HG03280 (cell line): ENCODE measurements around the gene MTG1.
"Not testable (repeated sequence)": the region's sequence is repeated elsewhere in the genome, so short reads cannot be mapped to it uniquely, and the experiment has no call there.

Experiments
- ATAC-seq: cut with Tn5 transposase; IDR thresholded peaks from one replicate; pipeline ENCODE4 v1.9.1; 2021; ENCODE audit warnings: mild to moderate bottlenecking, moderate library complexity; ENCODE audit not compliant: unreplicated experiment

The MTG1 gene

GRCh38 chr10:133396035-133396624, 2.2 kb downstream of the MTG1 start:
- ATAC-seq, result no peak

- ATAC-seq, result no peak
Measured at GRCh38 chr10:133397938-133398337, 4.0 kb downstream of the MTG1 start.

GRCh38 chr10:133399123-133399601, 5.2 kb downstream of the MTG1 start:
- ATAC-seq, result no peak

GRCh38 chr10:133400624-133401424, 6.9 kb downstream of the MTG1 start:
- peak; percentile 71 for ATAC-seq

- peak; percentile 4 for ATAC-seq
Measured at GRCh38 chr10:133401500-133401899, 7.5 kb downstream of the MTG1 start.

- ATAC-seq, result no peak
Measured at GRCh38 chr10:133401981-133402725, 8.2 kb downstream of the MTG1 start.

- ATAC-seq, result no peak
Measured at GRCh38 chr10:133403359-133403758, 9.4 kb downstream of the MTG1 start.

- no peak for ATAC-seq
Measured at GRCh38 chr10:133403784-133404183, 9.8 kb downstream of the MTG1 start.

GRCh38 chr10:133405272-133405671, 11.3 kb downstream of the MTG1 start:
- ATAC-seq, result no peak

GRCh38 chr10:133405844-133406527, 12.0 kb downstream of the MTG1 start:
- ATAC-seq, result peak; percentile 53

GRCh38 chr10:133411523-133412380, 17.8 kb downstream of the MTG1 start:
- ATAC-seq, result no peak

GRCh38 chr10:133412381-133412711, 18.4 kb downstream of the MTG1 start:
- ATAC-seq, result no peak

GRCh38 chr10:133414401-133414800, 20.4 kb downstream of the MTG1 start:
- ATAC-seq, result not testable (repeated sequence)

- ATAC-seq, result no peak
Measured at GRCh38 chr10:133415752-133416151, 21.8 kb downstream of the MTG1 start.

- no peak for ATAC-seq
Measured at GRCh38 chr10:133418289-133418993, 24.5 kb downstream of the MTG1 start.

GRCh38 chr10:133419211-133419950, 25.4 kb downstream of the MTG1 start:
- ATAC-seq, result no peak

GRCh38 chr10:133420028-133420427, 26.1 kb downstream of the MTG1 start:
- ATAC-seq, result no peak

GRCh38 chr10:133420579-133420978, 26.6 kb downstream of the MTG1 start:
- ATAC-seq, result no peak
